ENCODE results near the gene OR5M3. TPM values are rescaled to one million over a fixed set of nuclear protein-coding genes. Genes with fewer than 3 reads are reported as not detected.

The OR5M3 gene
- total RNA-seq, 1 experiment from 2014 or later, result not detected

GRCh38 chr11:56457076-56457475 lies 16.1 kb downstream of the OR5M3 start:
- no peak overlapping the region for H3K27ac ChIP-seq (ENCODE audit: low read length)
- ChIA-PET POLR2A (ENCODE audit: unreplicated experiment) (no interaction called here), CTCF (no interaction called here)
- 0 out of 2 replicates have a peak, but pooled peaks cover 12% of the 10 kb centered on the region for H3K9me3 ChIP-seq (ENCODE audit: low read length)
- H3K79me2 ChIP-seq (ENCODE audit: low read length), result no peaks in the 10 kb centered on the region
- no peaks in the 10 kb centered on the region for H3K4me1 ChIP-seq (ENCODE audit: insufficient read depth, low read length)
- intact Hi-C loops (cut with micrococcal nuclease), result no loop called here
- no peak overlapping the region for H3K4me3 ChIP-seq (ENCODE audit: low read length)
- no TSS peak for BruUV-seq (replicated peaks)
- no peak overlapping the region for H3K9ac ChIP-seq (ENCODE audit: low read length)
- H2AFZ ChIP-seq (ENCODE audit: low read length), result no peak overlapping the region
- TF ChIP-seq EZH2 (IDR thresholded peaks at IDR 0.05; ENCODE audit: low read length, unreplicated experiment), result no peak
- TF ChIP-seq EZH2phosphoT487 (IDR thresholded peaks at IDR 0.05; ENCODE audit: borderline replicate concordance, low read length), result no peak
- TF ChIP-seq, protein P1, sequence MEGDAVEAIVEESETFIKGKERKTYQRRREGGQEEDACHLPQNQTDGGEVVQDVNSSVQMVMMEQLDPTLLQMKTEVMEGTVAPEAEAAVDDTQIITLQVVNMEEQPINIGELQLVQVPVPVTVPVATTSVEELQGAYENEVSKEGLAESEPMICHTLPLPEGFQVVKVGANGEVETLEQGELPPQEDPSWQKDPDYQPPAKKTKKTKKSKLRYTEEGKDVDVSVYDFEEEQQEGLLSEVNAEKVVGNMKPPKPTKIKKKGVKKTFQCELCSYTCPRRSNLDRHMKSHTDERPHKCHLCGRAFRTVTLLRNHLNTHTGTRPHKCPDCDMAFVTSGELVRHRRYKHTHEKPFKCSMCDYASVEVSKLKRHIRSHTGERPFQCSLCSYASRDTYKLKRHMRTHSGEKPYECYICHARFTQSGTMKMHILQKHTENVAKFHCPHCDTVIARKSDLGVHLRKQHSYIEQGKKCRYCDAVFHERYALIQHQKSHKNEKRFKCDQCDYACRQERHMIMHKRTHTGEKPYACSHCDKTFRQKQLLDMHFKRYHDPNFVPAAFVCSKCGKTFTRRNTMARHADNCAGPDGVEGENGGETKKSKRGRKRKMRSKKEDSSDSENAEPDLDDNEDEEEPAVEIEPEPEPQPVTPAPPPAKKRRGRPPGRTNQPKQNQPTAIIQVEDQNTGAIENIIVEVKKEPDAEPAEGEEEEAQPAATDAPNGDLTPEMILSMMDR (conservative IDR thresholded peaks at IDR 0.05; ENCODE audit: low read depth, low read length), result no peak
- DNase-seq, result no peak
- H3K27me3 ChIP-seq (ENCODE audit: low read length), result no peaks in the 10 kb centered on the region
- no peaks in the 10 kb centered on the region for H3F3A ChIP-seq (ENCODE audit: low read length, unreplicated experiment)
- no peaks in the 10 kb centered on the region for H3K9me2 ChIP-seq (replicated peaks; ENCODE audit: low read length)
- no peak for ATAC-seq
- no peak overlapping the region for H3K4me2 ChIP-seq (ENCODE audit: low read length)
- no peaks in the 10 kb centered on the region for H4K20me1 ChIP-seq (ENCODE audit: low read length)
- H3K36me3 ChIP-seq (ENCODE audit: low read depth, low read length), result no peaks in the 10 kb centered on the region

- H3K4me2 ChIP-seq (ENCODE audit: low read length), result no peak overlapping the region
- POLR2A ChIA-PET (ENCODE audit: unreplicated experiment), result no interaction called here
- no peak overlapping the region for H3K4me3 ChIP-seq (ENCODE audit: low read length)
- no peaks in the 10 kb centered on the region for H3F3A ChIP-seq (ENCODE audit: low read length, unreplicated experiment)
- H3K9ac ChIP-seq (ENCODE audit: low read length), result no peak overlapping the region
- intact Hi-C loops (cut with micrococcal nuclease), result no loop called here
- BruUV-seq (replicated peaks), result no TSS peak
- H3K4me1 ChIP-seq (ENCODE audit: insufficient read depth, low read length), result no peaks in the 10 kb centered on the region
- peaks cover 15% of the 10 kb centered on the region; the same call in 1 of the 2 replicates for H3K9me3 ChIP-seq (ENCODE audit: low read length)
- TF ChIP-seq EZH2 (IDR thresholded peaks at IDR 0.05; ENCODE audit: low read length, unreplicated experiment) (no peak), EZH2phosphoT487 (IDR thresholded peaks at IDR 0.05; ENCODE audit: borderline replicate concordance, low read length) (no peak)
- TF ChIP-seq, protein P1 (conservative IDR thresholded peaks at IDR 0.05; ENCODE audit: low read depth, low read length), result no peak
- H3K9me2 ChIP-seq (replicated peaks; ENCODE audit: low read length), result peaks cover 4% of the 10 kb centered on the region; the same call in 1 of the 2 replicates
- no peaks in the 10 kb centered on the region for H3K27me3 ChIP-seq (ENCODE audit: low read length)
- H2AFZ ChIP-seq (ENCODE audit: low read length), result no peak overlapping the region
- DNase-seq (no peak), ATAC-seq (no peak)
- CTCF ChIA-PET, result no interaction called here
- H3K79me2 ChIP-seq (ENCODE audit: low read length), result no peaks in the 10 kb centered on the region
- H4K20me1 ChIP-seq (ENCODE audit: low read length), result no peaks in the 10 kb centered on the region
- H3K36me3 ChIP-seq (ENCODE audit: low read depth, low read length), result no peaks in the 10 kb centered on the region
- H3K27ac ChIP-seq (ENCODE audit: low read length), result no peak overlapping the region
Observed at GRCh38 chr11:56453521-56453920, 19.6 kb downstream of the OR5M3 start.

Other genes with a start within 250 kb of the OR5M3 start
- gene OR5T2, start 239.1 kb downstream of the OR5M3 start, total RNA-seq (2014; rRNA removed), result not detected in 2 replicates
- gene OR5T3, start 221.1 kb downstream of the OR5M3 start, total RNA-seq (2014; rRNA removed), result not detected in 2 replicates
- not detected in 2 replicates for gene OR5T1, start 199.2 kb downstream of the OR5M3 start, total RNA-seq (2014; rRNA removed)
- gene OR8H1, start 181.1 kb downstream of the OR5M3 start, total RNA-seq (2014; rRNA removed), result not detected in 2 replicates
- gene OR8K3, start 158.2 kb downstream of the OR5M3 start, total RNA-seq (2014; rRNA removed), result not detected in 2 replicates
- not detected in 2 replicates for gene OR8K1, start 127.3 kb downstream of the OR5M3 start, total RNA-seq (2014; rRNA removed)
- not detected in 2 replicates for gene OR8J1, start 119.1 kb downstream of the OR5M3 start, total RNA-seq (2014; rRNA removed)
- not detected in 2 replicates for gene OR8U1, start 97.7 kb downstream of the OR5M3 start, total RNA-seq (2014; rRNA removed)
- not detected in 2 replicates for gene OR5AL1, start 60.7 kb downstream of the OR5M3 start, total RNA-seq (2014; rRNA removed)
- not detected in 2 replicates for gene OR5M8, start 18.0 kb upstream of the OR5M3 start, total RNA-seq (2014; rRNA removed)
- gene OR5M11, start 69.9 kb upstream of the OR5M3 start, total RNA-seq (2014; rRNA removed), result not detected in 2 replicates
- not detected in 2 replicates for gene OR5M10, start 104.4 kb upstream of the OR5M3 start, total RNA-seq (2014; rRNA removed)
- gene OR5M1, start 141.5 kb upstream of the OR5M3 start, total RNA-seq (2014; rRNA removed), result not detected in 2 replicates
- not detected in 2 replicates for gene OR5AP2, start 169.1 kb upstream of the OR5M3 start, total RNA-seq (2014; rRNA removed)
- not detected in 2 replicates for gene OR5AR1, start 190.3 kb upstream of the OR5M3 start, total RNA-seq (2014; rRNA removed)
- not detected in 2 replicates for gene OR9G1, start 225.7 kb upstream of the OR5M3 start, total RNA-seq (2014; rRNA removed)

Measured in PC-3 (cell line).